Smooth muscle cell (in vitro differentiated cells): Measurements from ENCODE around the gene USP31. TPM values are rescaled to one million over a fixed set of nuclear protein-coding genes. Genes with fewer than 3 reads are reported as not detected.
A peak's percentile ranks its signal among the peaks of the same experiment; 100 is the strongest.

Experiments used
- DNase-seq: peaks from one replicate; lab custom pipeline; 2025; ENCODE audit not compliant: unreplicated experiment; lab: John Stamatoyannopoulos, UW
- H2AFZ ChIP-seq: fragments of 200-600 bp; sonication (generic); 2 replicates; pipeline ENCODE4 v1.6.0; 2016; ENCODE audit warnings: antibody characterized with exemption, low read depth, mild to moderate bottlenecking
- H3F3A ChIP-seq: fragments of 200-600 bp; sonication (generic); 2 replicates; pipeline ENCODE4 v1.6.0; 2017; ENCODE audit warnings: antibody characterized with exemption, low read depth
- H3K27ac ChIP-seq: fragments of 200-600 bp; sonication (generic); 2 replicates; pipeline ENCODE4 v1.5.1; 2016; ENCODE audit warnings: low read depth, mild to moderate bottlenecking
- H3K27me3 ChIP-seq: fragments of 200-600 bp; sonication (generic); 2 replicates; pipeline ENCODE4 v1.6.1; 2016; ENCODE audit warnings: low read depth, mild to moderate bottlenecking
- H3K36me3 ChIP-seq: fragments of 200-600 bp; sonication (generic); 2 replicates; pipeline ENCODE4 v1.5.1; 2016; ENCODE audit warnings: low read depth
- H3K4me1 ChIP-seq: fragments of 200-600 bp; sonication (generic); 2 replicates; pipeline ENCODE4 v1.5.1; 2016; ENCODE audit warnings: low read depth
- H3K4me2 ChIP-seq: fragments of 200-600 bp; sonication (generic); 2 replicates; pipeline ENCODE4 v1.6.0; 2016; ENCODE audit warnings: mild to moderate bottlenecking
- H3K4me3 ChIP-seq: fragments of 200-600 bp; sonication (generic); 2 replicates; pipeline ENCODE4 v1.5.1; 2016; ENCODE audit warnings: mild to moderate bottlenecking
- H3K79me2 ChIP-seq: fragments of 200-600 bp; sonication (generic); 2 replicates; pipeline ENCODE4 v1.6.0; 2016; ENCODE audit warnings: low read depth, mild to moderate bottlenecking
- H3K9ac ChIP-seq: fragments of 200-600 bp; sonication (generic); 2 replicates; pipeline ENCODE4 v1.6.0; 2016; ENCODE audit warnings: low read depth
- H3K9me3 ChIP-seq: fragments of 200-600 bp; sonication (generic); replicated peaks from 2 replicates; pipeline ENCODE4 v1.5.1; 2016; ENCODE audit warnings: low read depth
- H4K20me1 ChIP-seq: fragments of 200-600 bp; sonication (generic); 2 replicates; pipeline ENCODE4 v1.6.0; 2016; ENCODE audit warnings: low read depth
- CTCF ChIP-seq: fragments of 200-600 bp; sonication (generic); IDR thresholded peaks from 2 replicates; pipeline ENCODE4 v1.5.1; 2017; ENCODE audit warnings: borderline replicate concordance, mild to moderate bottlenecking, antibody characterized with exemption; ENCODE audit not compliant: insufficient read depth, poor library complexity, severe bottlenecking
- WGBS: methylation state at CpG from one replicate; pipeline ENCODE4 v1.1.7; 2016; ENCODE audit warnings: low lambda C conversion rate; 5-methylcytosine and 5-hydroxymethylcytosine counted together
- polyA plus RNA-seq: library from polyadenylated mRNA; unstranded; fragments of >200 nt; fragmentation: Nextera tagmentation; extraction: Ambion mirVana; gene quantifications from 2 replicates; pipeline ENCODE4 v1.2.1, GENCODE V29; 2016
- total RNA-seq: library from RNA; depleted of rRNA; stranded (reverse); fragments of >200 nt; gene quantifications from 2 replicates; pipeline ENCODE4 v1.2.3, GENCODE V29; 2014

USP31 gene
- total and polyA plus RNA-seq, 2 experiments from 2014 or later: 2.7 to 5.7 TPM

DNA sequence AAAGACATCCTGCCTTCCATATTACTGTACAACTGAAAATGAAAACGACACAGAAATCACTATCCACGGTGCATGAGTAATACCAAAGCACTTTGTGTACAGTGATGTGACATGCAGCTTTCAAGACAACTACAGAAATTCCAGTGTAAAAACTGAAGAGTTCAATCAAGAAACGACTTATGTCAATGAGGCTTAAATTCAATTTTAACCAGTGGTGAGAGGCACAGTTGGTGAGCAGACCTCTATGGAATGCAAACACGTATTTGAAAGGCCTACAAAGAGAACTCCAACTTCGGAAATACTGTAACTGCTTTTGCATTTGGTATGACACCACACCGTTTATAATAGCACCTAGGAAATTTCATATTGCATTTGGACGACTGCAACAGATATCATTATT, 87.6 kb downstream of the USP31 start:
- DNase-seq: no peak
- no peak overlapping the region for H2AFZ ChIP-seq
- H3K9me3 ChIP-seq: no peaks in the 10 kb centered on the region
- H3K27me3 ChIP-seq: no peaks in the 10 kb centered on the region
- H3K4me3 ChIP-seq: no peak overlapping the region
- TF ChIP-seq CTCF: no peak
- H4K20me1 ChIP-seq: peaks cover 3% of the 10 kb centered on the region
- no peak overlapping the region for H3K4me2 ChIP-seq
- H3K79me2 ChIP-seq: no peaks in the 10 kb centered on the region
- no peaks in the 10 kb centered on the region for H3K4me1 ChIP-seq
- H3K27ac ChIP-seq: no peak overlapping the region
- WGBS: 66% methylated on average over 7 of the region's 7 CpGs
- no peak overlapping the region for H3K9ac ChIP-seq
- H3F3A ChIP-seq: peaks cover 6% of the 10 kb centered on the region
- no peaks in the 10 kb centered on the region for H3K36me3 ChIP-seq

DNA sequence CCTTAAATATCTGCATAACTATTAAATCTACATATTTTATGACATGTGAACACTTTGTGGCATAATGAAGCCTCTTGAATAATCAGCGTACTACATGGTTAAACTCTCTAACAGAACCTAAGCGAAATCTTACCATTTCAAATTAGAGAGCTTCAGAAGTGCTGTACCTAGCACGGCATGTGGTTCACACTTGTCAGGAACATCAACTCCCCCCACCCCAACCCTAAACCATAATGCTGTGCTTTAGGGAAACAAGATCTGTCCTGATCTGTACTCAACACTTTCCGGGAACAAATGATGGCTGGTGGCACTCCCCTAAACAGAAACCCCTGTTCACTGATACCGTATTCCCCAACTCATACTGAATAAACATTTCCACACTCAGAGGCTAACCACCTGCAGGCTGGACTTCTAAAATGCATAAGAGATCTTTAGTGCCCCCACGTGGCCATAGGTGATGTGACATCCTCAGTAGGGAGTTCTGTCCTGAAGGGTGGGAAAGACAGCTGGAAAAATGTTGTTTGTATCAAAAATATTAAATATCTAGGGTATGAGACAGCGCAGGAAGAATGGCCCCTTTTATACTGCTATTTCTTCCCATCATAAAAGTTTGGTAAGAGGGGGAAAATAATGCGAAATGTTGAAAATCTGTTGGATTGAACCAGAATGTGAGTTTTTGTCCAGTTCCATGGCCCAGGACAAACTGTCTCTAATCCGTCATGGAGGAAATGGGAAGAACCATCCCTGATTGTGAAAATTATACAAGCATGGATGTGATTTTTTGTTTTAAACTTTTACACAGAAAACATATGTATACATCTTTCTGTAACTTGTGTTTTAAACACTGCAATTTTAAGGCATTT, 88.6 kb downstream of the USP31 start:
- peaks cover 3% of the 10 kb centered on the region for H4K20me1 ChIP-seq
- no peak overlapping the region for H3K4me2 ChIP-seq
- H3K4me1 ChIP-seq: no peaks in the 10 kb centered on the region
- 39% methylated on average over 9 of the region's 9 CpGs for WGBS
- H3K79me2 ChIP-seq: no peaks in the 10 kb centered on the region
- no peaks in the 10 kb centered on the region for H3K9me3 ChIP-seq
- peaks cover 6% of the 10 kb centered on the region for H3F3A ChIP-seq
- H3K27me3 ChIP-seq: peaks cover 6% of the 10 kb centered on the region
- peak; percentile 81 for TF ChIP-seq CTCF
- DNase-seq: peak; percentile 3
- H3K4me3 ChIP-seq: no peak overlapping the region
- no peaks in the 10 kb centered on the region for H3K36me3 ChIP-seq
- no peak overlapping the region for H3K27ac ChIP-seq
- H3K9ac ChIP-seq: no peak overlapping the region
- H2AFZ ChIP-seq: no peak overlapping the region

DNA sequence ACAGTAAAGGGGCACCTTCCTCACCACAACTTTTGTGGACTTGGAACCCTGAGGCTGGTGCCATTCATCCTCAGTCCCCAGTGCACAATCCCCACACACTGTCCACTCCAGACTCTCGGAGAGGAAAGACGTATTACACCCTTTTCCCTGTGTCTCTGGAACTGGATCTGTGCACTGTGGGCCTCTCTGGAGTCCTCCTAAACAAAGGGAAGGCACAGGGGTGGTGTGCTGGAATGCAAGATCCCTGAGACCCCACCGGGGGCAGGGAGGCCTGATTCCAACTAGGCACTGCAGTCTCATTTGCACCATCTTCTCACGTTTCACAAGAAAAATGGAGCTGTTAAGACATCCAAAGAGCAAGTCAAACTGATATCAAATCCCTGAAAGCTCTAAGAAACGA, 89.8 kb downstream of the USP31 start:
- Histone ChIP-seq H3F3A (peaks cover under 1% of the 10 kb centered on the region), H3K36me3 (no peaks in the 10 kb centered on the region), H2AFZ (no peak overlapping the region), H3K9me3 (no peaks in the 10 kb centered on the region), H4K20me1 (peaks cover 3% of the 10 kb centered on the region), H3K9ac (no peak overlapping the region), H3K27me3 (peaks cover 6% of the 10 kb centered on the region), H3K4me1 (no peaks in the 10 kb centered on the region), H3K79me2 (no peaks in the 10 kb centered on the region), H3K27ac (no peak overlapping the region), H3K4me3 (no peak overlapping the region), H3K4me2 (no peak overlapping the region)
- DNase-seq: no peak
- TF ChIP-seq CTCF: no peak
- 85% methylated on average over 5 of the region's 5 CpGs for WGBS

GRCh38 chr16:23058576-23058975, 90.7 kb downstream of the USP31 start:
- no peak for TF ChIP-seq CTCF
- 73% methylated on average over 4 of the region's 4 CpGs for WGBS
- no peak overlapping the region for H3K4me3 ChIP-seq
- H3K4me1 ChIP-seq: no peaks in the 10 kb centered on the region
- no peaks in the 10 kb centered on the region for H3K79me2 ChIP-seq
- H3K27ac ChIP-seq: no peak overlapping the region
- no peaks in the 10 kb centered on the region for H3K9me3 ChIP-seq
- no peaks in the 10 kb centered on the region for H3K36me3 ChIP-seq
- H3K4me2 ChIP-seq: no peak overlapping the region
- H4K20me1 ChIP-seq: peaks cover 3% of the 10 kb centered on the region
- no peak overlapping the region for H2AFZ ChIP-seq
- H3K9ac ChIP-seq: no peak overlapping the region
- DNase-seq: no peak
- no peaks in the 10 kb centered on the region for H3F3A ChIP-seq
- H3K27me3 ChIP-seq: peaks cover 6% of the 10 kb centered on the region
